ENCODE results near the gene PDZD4. TPM values are rescaled to one million over a fixed set of nuclear protein-coding genes. Genes with fewer than 3 reads are reported as not detected.

Gene PDZD4
- total and polyA plus RNA-seq, 2 experiments from 2014 or later = 30.5 to 230 TPM

GRCh38 chrX:153870288-153870690 is 39.9 kb upstream of the PDZD4 start (continued):
- no peak for TF ChIP-seq ZNF462 (CRISPR knock-in tag; IDR thresholded peaks at IDR 0.05)
- TF ChIP-seq REST (IDR thresholded peaks at IDR 0.05; ENCODE audit: unreplicated experiment) = no peak
- TF ChIP-seq CTCF (conservative IDR thresholded peaks at IDR 0.05; ENCODE audit: low read depth in 2 of 2) = no peak
- TF ChIP-seq CREB1 (CRISPR knock-in tag; IDR thresholded peaks at IDR 0.05; ENCODE audit: low read depth) = no peak
- TF ChIP-seq ZNF331 (CRISPR knock-in tag; IDR thresholded peaks at IDR 0.05; ENCODE audit: low read depth) = no peak

Measured in GM23338 (cell line).